Effector memory CD4-positive, alpha-beta T cell (primary cell): ENCODE results near the gene CALY.
A peak's percentile ranks its signal among the peaks of the same experiment; 100 is the strongest.

Experiments
- DNase-seq, 3 donors: peaks; one replicate each; pipeline ENCODE4 v3.0.0-alpha.2; 2020
- H3K27ac ChIP-seq: 2 replicates; pipeline ENCODE4 v1.7.0; 2013; ENCODE audit warnings: mild to moderate bottlenecking, low read length, moderate library complexity; ENCODE audit not compliant: insufficient read depth, poor library complexity, severe bottlenecking
- H3K27me3 ChIP-seq: replicated peaks from 2 replicates; pipeline ENCODE4 v1.7.0; 2013; ENCODE audit warnings: mild to moderate bottlenecking, low read length; ENCODE audit not compliant: insufficient read depth, control insufficient read depth, poor library complexity, severe bottlenecking
- H3K36me3 ChIP-seq: 2 replicates; pipeline ENCODE4 v1.7.0; 2013; ENCODE audit warnings: mild to moderate bottlenecking, low read length, moderate library complexity; ENCODE audit not compliant: control insufficient read depth, insufficient read depth
- H3K4me1 ChIP-seq: 2 replicates; pipeline ENCODE4 v1.7.0; 2013; ENCODE audit warnings: low read length, mild to moderate bottlenecking; ENCODE audit not compliant: control insufficient read depth, insufficient read depth, poor library complexity, severe bottlenecking
- H3K4me3 ChIP-seq: 2 replicates; pipeline ENCODE4 v1.7.0; 2013; ENCODE audit warnings: low read length, low read depth, mild to moderate bottlenecking; ENCODE audit not compliant: insufficient read depth, poor library complexity, severe bottlenecking
- H3K9me3 ChIP-seq: 2 replicates; pipeline ENCODE4 v1.7.0; 2013; ENCODE audit warnings: mild to moderate bottlenecking, low read length, moderate library complexity; ENCODE audit not compliant: control insufficient read depth

The CALY gene

GRCh38 chr10:133274751-133275683 lies 61.7 kb downstream of the CALY start:
- peak overlapping the region; percentile 96 for H3K27ac ChIP-seq
- H3K9me3 ChIP-seq = no peaks in the 10 kb centered on the region
- H3K4me1 ChIP-seq = peaks cover 52% of the 10 kb centered on the region
- peak; percentile 81 to 89 (median 82) for DNase-seq
- peak overlapping the region; percentile 85 for H3K4me3 ChIP-seq
- peaks cover 38% of the 10 kb centered on the region for H3K36me3 ChIP-seq
- H3K27me3 ChIP-seq = no peaks in the 10 kb centered on the region
